ENCODE measurements around the gene CLDN4. TPM values are rescaled to one million over a fixed set of nuclear protein-coding genes. Genes with fewer than 3 reads are reported as not detected.

The CLDN4 gene
- total and polyA plus RNA-seq, 9 of the 15 experiments (the other 6 are each of a cell fraction or from before 2014, with no cell fraction given): 0.05 to 0.60 (median 0.06) TPM; not detected in 3

DNA sequence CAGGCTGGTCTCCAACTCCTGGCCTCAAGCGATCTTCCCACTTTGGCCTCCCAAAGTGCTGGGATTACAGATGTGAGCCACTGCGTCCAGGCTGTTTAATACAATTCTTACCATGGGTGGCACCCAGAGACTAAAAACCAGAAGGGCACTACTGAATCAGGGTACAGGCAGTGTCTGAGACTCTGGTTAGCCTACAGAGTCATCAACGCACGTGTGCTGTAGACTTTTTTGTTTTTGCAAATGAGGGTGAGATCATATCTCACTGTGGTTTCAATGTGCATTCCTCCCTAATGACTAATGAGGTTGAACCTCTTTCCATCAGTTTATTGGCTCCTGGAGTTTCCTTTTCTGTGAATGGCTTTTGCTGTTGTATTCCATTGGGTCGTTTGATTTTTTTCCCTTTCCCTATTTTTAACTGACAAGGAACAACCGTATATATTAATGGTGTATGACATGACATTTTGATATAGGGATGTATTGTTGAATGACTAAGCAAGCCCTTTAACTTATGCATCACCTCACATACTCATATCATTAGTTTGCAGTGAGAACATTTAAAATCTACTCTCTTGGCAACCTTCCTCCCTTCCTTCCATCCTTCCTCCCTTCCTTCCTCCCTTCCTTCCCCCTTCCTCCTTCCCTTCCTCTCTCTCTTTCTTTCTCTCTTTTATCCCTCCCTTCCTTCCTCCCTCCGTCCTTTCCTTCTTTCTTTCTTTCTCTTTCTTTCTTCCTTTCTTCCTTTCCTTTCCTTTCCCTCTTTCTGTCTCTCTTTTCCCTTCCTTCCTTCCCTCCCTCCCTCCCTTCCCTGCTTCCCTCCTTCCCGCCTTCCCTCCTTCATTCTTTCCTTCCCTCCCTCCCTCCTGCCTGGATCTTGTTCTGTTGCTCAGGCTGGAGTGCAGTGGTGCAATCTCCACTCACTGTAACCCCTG, 20.9 kb downstream of the CLDN4 start (continued):
- TF ChIP-seq, protein P1, sequence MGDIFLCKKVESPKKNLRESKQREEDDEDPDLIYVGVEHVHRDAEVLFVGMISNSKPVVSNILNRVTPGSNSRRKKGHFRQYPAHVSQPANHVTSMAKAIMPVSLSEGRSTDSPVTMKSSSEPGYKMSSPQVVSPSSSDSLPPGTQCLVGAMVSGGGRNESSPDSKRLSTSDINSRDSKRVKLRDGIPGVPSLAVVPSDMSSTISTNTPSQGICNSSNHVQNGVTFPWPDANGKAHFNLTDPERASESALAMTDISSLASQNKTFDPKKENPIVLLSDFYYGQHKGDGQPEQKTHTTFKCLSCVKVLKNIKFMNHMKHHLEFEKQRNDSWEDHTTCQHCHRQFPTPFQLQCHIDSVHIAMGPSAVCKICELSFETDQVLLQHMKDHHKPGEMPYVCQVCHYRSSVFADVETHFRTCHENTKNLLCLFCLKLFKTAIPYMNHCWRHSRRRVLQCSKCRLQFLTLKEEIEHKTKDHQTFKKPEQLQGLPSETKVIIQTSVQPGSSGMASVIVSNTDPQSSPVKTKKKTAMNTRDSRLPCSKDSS (IDR thresholded peaks at IDR 0.05; ENCODE audit: low read depth, partially characterized antibody): no peak
- TF ChIP-seq, protein P2, sequence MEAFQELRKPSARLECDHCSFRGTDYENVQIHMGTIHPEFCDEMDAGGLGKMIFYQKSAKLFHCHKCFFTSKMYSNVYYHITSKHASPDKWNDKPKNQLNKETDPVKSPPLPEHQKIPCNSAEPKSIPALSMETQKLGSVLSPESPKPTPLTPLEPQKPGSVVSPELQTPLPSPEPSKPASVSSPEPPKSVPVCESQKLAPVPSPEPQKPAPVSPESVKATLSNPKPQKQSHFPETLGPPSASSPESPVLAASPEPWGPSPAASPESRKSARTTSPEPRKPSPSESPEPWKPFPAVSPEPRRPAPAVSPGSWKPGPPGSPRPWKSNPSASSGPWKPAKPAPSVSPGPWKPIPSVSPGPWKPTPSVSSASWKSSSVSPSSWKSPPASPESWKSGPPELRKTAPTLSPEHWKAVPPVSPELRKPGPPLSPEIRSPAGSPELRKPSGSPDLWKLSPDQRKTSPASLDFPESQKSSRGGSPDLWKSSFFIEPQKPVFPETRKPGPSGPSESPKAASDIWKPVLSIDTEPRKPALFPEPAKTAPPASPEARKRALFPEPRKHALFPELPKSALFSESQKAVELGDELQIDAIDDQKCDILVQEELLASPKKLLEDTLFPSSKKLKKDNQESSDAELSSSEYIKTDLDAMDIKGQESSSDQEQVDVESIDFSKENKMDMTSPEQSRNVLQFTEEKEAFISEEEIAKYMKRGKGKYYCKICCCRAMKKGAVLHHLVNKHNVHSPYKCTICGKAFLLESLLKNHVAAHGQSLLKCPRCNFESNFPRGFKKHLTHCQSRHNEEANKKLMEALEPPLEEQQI (IDR thresholded peaks at IDR 0.05): peak; percentile 71
- TF ChIP-seq, protein P3, sequence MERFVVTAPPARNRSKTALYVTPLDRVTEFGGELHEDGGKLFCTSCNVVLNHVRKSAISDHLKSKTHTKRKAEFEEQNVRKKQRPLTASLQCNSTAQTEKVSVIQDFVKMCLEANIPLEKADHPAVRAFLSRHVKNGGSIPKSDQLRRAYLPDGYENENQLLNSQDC (CRISPR knock-in tag; IDR thresholded peaks at IDR 0.05): no peak
- TF ChIP-seq, protein P4, sequence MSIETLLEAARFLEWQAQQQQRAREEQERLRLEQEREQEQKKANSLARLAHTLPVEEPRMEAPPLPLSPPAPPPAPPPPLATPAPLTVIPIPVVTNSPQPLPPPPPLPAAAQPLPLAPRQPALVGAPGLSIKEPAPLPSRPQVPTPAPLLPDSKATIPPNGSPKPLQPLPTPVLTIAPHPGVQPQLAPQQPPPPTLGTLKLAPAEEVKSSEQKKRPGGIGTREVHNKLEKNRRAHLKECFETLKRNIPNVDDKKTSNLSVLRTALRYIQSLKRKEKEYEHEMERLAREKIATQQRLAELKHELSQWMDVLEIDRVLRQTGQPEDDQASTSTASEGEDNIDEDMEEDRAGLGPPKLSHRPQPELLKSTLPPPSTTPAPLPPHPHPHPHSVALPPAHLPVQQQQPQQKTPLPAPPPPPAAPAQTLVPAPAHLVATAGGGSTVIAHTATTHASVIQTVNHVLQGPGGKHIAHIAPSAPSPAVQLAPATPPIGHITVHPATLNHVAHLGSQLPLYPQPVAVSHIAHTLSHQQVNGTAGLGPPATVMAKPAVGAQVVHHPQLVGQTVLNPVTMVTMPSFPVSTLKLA (conservative IDR thresholded peaks at IDR 0.05): peak; percentile 92 to 94
- no peak for TF ChIP-seq SIN3A (IDR thresholded peaks at IDR 0.05; ENCODE audit: borderline replicate concordance in 2 of 2, control insufficient read depth in 1 of 2, low read depth in 2 of 2, low read length in 2 of 2)
- TF ChIP-seq ZC3H8 (IDR thresholded peaks at IDR 0.05): no peak
- TF ChIP-seq NR3C1 (CRISPR knock-in tag; IDR thresholded peaks at IDR 0.05): no peak
- no peak for TF ChIP-seq HNRNPK (IDR thresholded peaks at IDR 0.05; ENCODE audit: low read depth, low read length, poor library complexity, severe bottlenecking)
- no peak for TF ChIP-seq EWSR1 (IDR thresholded peaks at IDR 0.05; ENCODE audit: borderline replicate concordance, low read depth, partially characterized antibody)
- TF ChIP-seq, protein P5, sequence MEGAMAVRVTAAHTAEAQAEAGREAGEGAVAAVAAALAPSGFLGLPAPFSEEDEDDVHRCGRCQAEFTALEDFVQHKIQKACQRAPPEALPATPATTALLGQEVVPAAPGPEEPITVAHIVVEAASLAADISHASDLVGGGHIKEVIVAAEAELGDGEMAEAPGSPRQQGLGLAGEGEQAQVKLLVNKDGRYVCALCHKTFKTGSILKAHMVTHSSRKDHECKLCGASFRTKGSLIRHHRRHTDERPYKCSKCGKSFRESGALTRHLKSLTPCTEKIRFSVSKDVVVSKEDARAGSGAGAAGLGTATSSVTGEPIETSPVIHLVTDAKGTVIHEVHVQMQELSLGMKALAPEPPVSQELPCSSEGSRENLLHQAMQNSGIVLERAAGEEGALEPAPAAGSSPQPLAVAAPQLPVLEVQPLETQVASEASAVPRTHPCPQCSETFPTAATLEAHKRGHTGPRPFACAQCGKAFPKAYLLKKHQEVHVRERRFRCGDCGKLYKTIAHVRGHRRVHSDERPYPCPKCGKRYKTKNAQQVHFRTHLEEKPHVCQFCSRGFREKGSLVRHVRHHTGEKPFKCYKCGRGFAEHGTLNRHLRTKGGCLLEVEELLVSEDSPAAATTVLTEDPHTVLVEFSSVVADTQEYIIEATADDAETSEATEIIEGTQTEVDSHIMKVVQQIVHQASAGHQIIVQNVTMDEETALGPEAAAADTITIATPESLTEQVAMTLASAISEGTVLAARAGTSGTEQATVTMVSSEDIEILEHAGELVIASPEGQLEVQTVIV (CRISPR knock-in tag; IDR thresholded peaks at IDR 0.05; ENCODE audit: borderline replicate concordance): no peak
- TF ChIP-seq ZNF175 (CRISPR knock-in tag; IDR thresholded peaks at IDR 0.05; ENCODE audit: low read depth): no peak
- TF ChIP-seq ZBTB7A (IDR thresholded peaks at IDR 0.05; ENCODE audit: borderline replicate concordance, control insufficient read depth, low read depth, low read length): no peak
- no peak for TF ChIP-seq HMG20A (CRISPR knock-in tag; conservative IDR thresholded peaks at IDR 0.05)
- TF ChIP-seq ZNF785 (CRISPR knock-in tag; IDR thresholded peaks at IDR 0.05): no peak
- TF ChIP-seq ZNF232 (CRISPR knock-in tag; IDR thresholded peaks at IDR 0.05): no peak
- TF ChIP-seq FOXJ3 (CRISPR knock-in tag; IDR thresholded peaks at IDR 0.05): no peak
- peak; percentile 89 for TF ChIP-seq MYBL2 (IDR thresholded peaks at IDR 0.05; ENCODE audit: low read depth)
- TF ChIP-seq MYBL2 (CRISPR knock-in tag; IDR thresholded peaks at IDR 0.05; ENCODE audit: borderline replicate concordance): no peak

Data from K562 (cell line).